Measurements from ENCODE around the gene PAN3. TPM values are rescaled to one million over a fixed set of nuclear protein-coding genes. Genes with fewer than 3 reads are reported as not detected.

PAN3 gene
- total and polyA plus RNA-seq, 2 of the 8 experiments (the other 6 are each of a cell fraction or from before 2014, with no cell fraction given): 12.7 to 39.3 TPM

GRCh38 chr13:28316129-28316528 lies 177.8 kb downstream of the PAN3 start (continued):
- TF ChIP-seq CTCF (IDR thresholded peaks at IDR 0.05; ENCODE audit: control extremely low read depth in 1 of 3, insufficient read depth in 1 of 3, low read depth in 1 of 3, low read length in 3 of 3) (no peak), JUND (IDR thresholded peaks at IDR 0.05; ENCODE audit: low read length) (no peak), PHF8 (conservative IDR thresholded peaks at IDR 0.05; ENCODE audit: low read depth, low read length) (no peak), GTF2F1 (IDR thresholded peaks at IDR 0.05; ENCODE audit: borderline replicate concordance, low read depth, low read length) (no peak), POU5F1 (IDR thresholded peaks at IDR 0.05; ENCODE audit: low read depth, low read length) (no peak)
